ENCODE measurements around the gene EEF1G.
A peak's percentile ranks its signal among the peaks of the same experiment; 100 is the strongest.

Gene EEF1G

DNA sequence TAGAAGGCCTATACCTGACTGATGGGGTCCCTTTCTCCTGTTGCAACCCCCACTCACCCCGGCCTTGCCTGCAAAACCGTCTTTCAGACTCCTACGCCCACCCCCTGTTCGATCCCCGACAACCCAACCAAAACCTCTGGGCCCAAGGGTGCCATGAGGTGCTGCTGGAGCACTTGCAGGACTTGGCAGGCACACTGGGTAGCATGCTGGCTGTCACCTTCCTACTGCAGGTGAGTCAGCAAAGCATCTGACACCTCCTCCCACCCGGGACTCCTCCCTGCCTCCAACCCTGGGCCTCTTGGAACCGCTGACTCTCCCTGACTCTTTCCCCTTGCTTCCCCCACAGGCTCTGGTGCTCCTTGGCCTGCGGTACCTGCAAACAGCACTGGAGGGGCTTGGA lies 40.6 kb upstream of the EEF1G start (continued):
- TF ChIP-seq ZNF660 (tag by site-specific recombination; IDR thresholded peaks at IDR 0.05), result no peak
- no peak for TF ChIP-seq ZNF2 (tag by site-specific recombination; IDR thresholded peaks at IDR 0.05)
- TF ChIP-seq GLI2 (tag by site-specific recombination; IDR thresholded peaks at IDR 0.05; ENCODE audit: borderline replicate concordance, low read depth), result no peak
- 0 out of 2 replicates have a peak, but pooled peaks have one; percentile 24 for TF ChIP-seq KLF17 (tag by site-specific recombination; IDR thresholded peaks at IDR 0.05)
- TF ChIP-seq ZBTB17 (tag by site-specific recombination; IDR thresholded peaks at IDR 0.05), result no peak
- peak; percentile 38 for TF ChIP-seq SP3 (tag by site-specific recombination; IDR thresholded peaks at IDR 0.05)
- TF ChIP-seq HIC1 (tag by site-specific recombination; IDR thresholded peaks at IDR 0.05), result no peak
- TF ChIP-seq ZNF600 (tag by site-specific recombination; IDR thresholded peaks at IDR 0.05), result peak; percentile 47; the same call in 1 of the 2 replicates

DNA sequence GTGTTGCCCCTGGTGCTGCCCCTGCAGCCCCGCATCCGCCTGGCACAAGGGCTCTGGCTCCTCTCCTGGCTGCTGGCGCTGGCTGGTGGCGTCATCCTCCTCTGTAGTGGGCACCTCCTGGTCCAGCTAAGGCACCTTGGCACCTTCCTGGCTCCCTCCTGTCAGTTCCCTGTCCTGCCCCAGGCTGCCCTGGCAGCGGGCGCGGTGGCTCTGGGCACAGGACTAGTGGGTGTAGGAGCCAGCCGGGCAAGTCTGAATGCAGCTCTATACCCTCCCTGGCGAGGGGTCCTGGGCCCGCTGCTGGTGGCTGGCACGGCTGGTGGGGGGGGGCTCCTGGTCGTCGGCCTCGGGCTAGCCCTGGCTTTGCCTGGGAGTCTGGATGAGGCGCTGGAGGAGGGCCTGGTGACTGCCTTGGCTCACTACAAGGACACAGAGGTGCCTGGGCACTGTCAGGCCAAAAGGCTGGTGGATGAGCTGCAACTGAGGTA lies 39.6 kb upstream of the EEF1G start:
- Histone ChIP-seq H3K4me1 (ENCODE audit: control insufficient read depth, insufficient read depth, low read length) (no peaks in the 10 kb centered on the region), H3K36me3 (ENCODE audit: control insufficient read depth in 2 of 2, insufficient read depth in 1 of 2, low read length in 2 of 2) (peaks cover 0 to 48% of the 10 kb centered on the region in 2 experiments; a peak in 2 of 3 replicates), H3K27ac (ENCODE audit: extremely low read depth, low read depth, low read length) (no peak overlapping the region), H3K9me3 (ENCODE audit: control insufficient read depth, insufficient read depth, low read depth, low read length) (no peaks in the 10 kb centered on the region), H3K4me3 (ENCODE audit: low read depth, low read length) (no peak overlapping the region)
- no peak for TF ChIP-seq ZNF175 (tag by site-specific recombination; IDR thresholded peaks at IDR 0.05)
- TF ChIP-seq HIC1 (tag by site-specific recombination; IDR thresholded peaks at IDR 0.05), result peak; percentile 97
- TF ChIP-seq ZNF302 (tag by site-specific recombination; IDR thresholded peaks at IDR 0.05; ENCODE audit: low read depth), result no peak
- TF ChIP-seq, protein P1, sequence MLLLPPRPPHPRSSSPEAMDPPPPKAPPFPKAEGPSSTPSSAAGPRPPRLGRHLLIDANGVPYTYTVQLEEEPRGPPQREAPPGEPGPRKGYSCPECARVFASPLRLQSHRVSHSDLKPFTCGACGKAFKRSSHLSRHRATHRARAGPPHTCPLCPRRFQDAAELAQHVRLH (tag by site-specific recombination; IDR thresholded peaks at IDR 0.05), result no peak
- TF ChIP-seq ZBTB8A (tag by site-specific recombination; IDR thresholded peaks at IDR 0.05), result 0 out of 2 replicates have a peak, but pooled peaks have one; percentile 28
- TF ChIP-seq KLF8 (tag by site-specific recombination; IDR thresholded peaks at IDR 0.05), result no peak
- no peak for TF ChIP-seq ZFHX2 (tag by site-specific recombination; conservative IDR thresholded peaks at IDR 0.05)
- no peak for TF ChIP-seq INSM2 (tag by site-specific recombination; IDR thresholded peaks at IDR 0.05)
- ChIA-PET POLR2A (interaction anchor here (0.6 to 4.1 kb wide), 6 partner anchors 8 to 59 kb away, joined by 3 to 31 read pairs (median 6); partner anchors contain the start of genes B3GAT3, INTS5, LBHD1 and MTA2), CTCF (interaction anchor here (0.5 to 1.4 kb wide), 5 partner anchors 13 to 219 kb away, joined by 3 to 5 read pairs (median 3); no protein-coding TSS in a partner anchor)
